ENCODE measurements around the gene HYAL3. TPM values are rescaled to one million over a fixed set of nuclear protein-coding genes. Genes with fewer than 3 reads are reported as not detected.

Gene HYAL3
- total and polyA plus RNA-seq, 2 of the 13 experiments (the other 11 are each of a cell fraction or from before 2014, with no cell fraction given) = 5.5 to 10.4 TPM

GRCh38 chr3:50292159-50293078 lies 6.8 kb downstream of the HYAL3 start, which contains the start of gene IFRD2 (continued):
- TF ChIP-seq PRDM15 (CRISPR knock-in tag; IDR thresholded peaks at IDR 0.05) (no peak), ZNF414 (CRISPR knock-in tag; IDR thresholded peaks at IDR 0.05) (no peak), NR2F6 (IDR thresholded peaks at IDR 0.05) (no peak), NR2F6 (CRISPR knock-in tag; IDR thresholded peaks at IDR 0.05) (peak; percentile 54), XBP1 (CRISPR knock-in tag; IDR thresholded peaks at IDR 0.05) (no peak), THAP8 (CRISPR knock-in tag; IDR thresholded peaks at IDR 0.05; ENCODE audit: borderline replicate concordance) (no peak), ZNF563 (CRISPR knock-in tag; IDR thresholded peaks at IDR 0.05) (peak; percentile 84), THAP11 (CRISPR knock-in tag; IDR thresholded peaks at IDR 0.05) (peak; percentile 98), ZNF781 (CRISPR knock-in tag; IDR thresholded peaks at IDR 0.05; ENCODE audit: borderline replicate concordance, not compliant biosample characterization) (peak; percentile 19), ASH2L (IDR thresholded peaks at IDR 0.05; ENCODE audit: insufficient read length, low read depth, low read length) (peak; percentile 77), EHMT2 (IDR thresholded peaks at IDR 0.05; ENCODE audit: borderline replicate concordance, low read depth, low read length) (no peak), ZNF260 (CRISPR knock-in tag; IDR thresholded peaks at IDR 0.05; ENCODE audit: borderline replicate concordance, low read depth) (no peak), ZNF335 (CRISPR knock-in tag; IDR thresholded peaks at IDR 0.05) (no peak), FOXK1 (CRISPR knock-in tag; IDR thresholded peaks at IDR 0.05; ENCODE audit: borderline replicate concordance, low read depth) (peak; percentile 90), GABPB1 (CRISPR knock-in tag; IDR thresholded peaks at IDR 0.05) (peak; percentile 94), TAF1 (CRISPR knock-in tag; IDR thresholded peaks at IDR 0.05) (peak; percentile 92), PTBP1 (IDR thresholded peaks at IDR 0.05; ENCODE audit: low read depth, low read length, poor library complexity, severe bottlenecking) (no peak), ZNF441 (CRISPR knock-in tag; IDR thresholded peaks at IDR 0.05; ENCODE audit: borderline replicate concordance) (no peak), SRSF4 (IDR thresholded peaks at IDR 0.05; ENCODE audit: low read depth, low read length, poor library complexity, severe bottlenecking) (no peak), ZNF672 (CRISPR knock-in tag; IDR thresholded peaks at IDR 0.05) (no peak), ZNF878 (CRISPR knock-in tag; IDR thresholded peaks at IDR 0.05) (no peak), FLYWCH1 (CRISPR knock-in tag; IDR thresholded peaks at IDR 0.05) (no peak), ZNF280B (CRISPR knock-in tag; IDR thresholded peaks at IDR 0.05; ENCODE audit: borderline replicate concordance) (no peak; the same call in 1 of the 2 replicates)
